ENCODE results near the gene TF. TPM values are rescaled to one million over a fixed set of nuclear protein-coding genes. Genes with fewer than 3 reads are reported as not detected.

Gene TF
- total and polyA plus RNA-seq, 4 donors = 0.75 to 7.4 (median 1.6) TPM

- DNase-seq = no peak
- H3K36me3 ChIP-seq (ENCODE audit: control insufficient read depth in 1 of 2, insufficient read depth in 2 of 2, low read length in 1 of 2) = no peaks in the 10 kb centered on the region
- 92 to 96% methylated on average over 5 of the region's 5 CpGs for WGBS, 2 donors
Observed at GRCh38 chr3:133833267-133833666, 87.1 kb downstream of the TF start.

GRCh38 chr3:133833880-133834620, 87.9 kb downstream of the TF start:
- 91 to 95% methylated on average over 13 of the region's 13 CpGs for WGBS, 2 donors
- no peaks in the 10 kb centered on the region for H3K36me3 ChIP-seq (ENCODE audit: control insufficient read depth in 1 of 2, insufficient read depth in 2 of 2, low read length in 1 of 2)
- H3K4me1 ChIP-seq (ENCODE audit: control insufficient read depth in 1 of 2, insufficient read depth in 2 of 2, low read length in 2 of 2) = no peaks in the 10 kb centered on the region
- ATAC-seq (ENCODE audit: low FRiP score) (no peak), DNase-seq (no peak)
- H3K4me3 ChIP-seq (ENCODE audit: low read length in 2 of 2) = no peak overlapping the region
- intact Hi-C loops (cut with DNase I) = no loop called here
- H3K27ac ChIP-seq (ENCODE audit: low read depth in 1 of 2, low read length in 2 of 2) = no peak overlapping the region
- no peaks in the 10 kb centered on the region for H3K27me3 ChIP-seq (ENCODE audit: control insufficient read depth in 1 of 2, insufficient read depth in 2 of 2, low read length in 1 of 2)
- no peaks in the 10 kb centered on the region for H3K9me3 ChIP-seq (ENCODE audit: control insufficient read depth, low read length)

More at GRCh38 chr3:133833267-133833666, 87.1 kb downstream of the TF start:
- intact Hi-C loops (cut with DNase I) = no loop called here
- Histone ChIP-seq H3K9me3 (ENCODE audit: control insufficient read depth, low read length) (no peaks in the 10 kb centered on the region), H3K27me3 (ENCODE audit: control insufficient read depth in 1 of 2, insufficient read depth in 2 of 2, low read length in 1 of 2) (no peaks in the 10 kb centered on the region), H3K27ac (ENCODE audit: low read depth in 1 of 2, low read length in 2 of 2) (no peak overlapping the region), H3K4me1 (ENCODE audit: control insufficient read depth in 1 of 2, insufficient read depth in 2 of 2, low read length in 2 of 2) (no peaks in the 10 kb centered on the region), H3K4me3 (ENCODE audit: low read length in 2 of 2) (no peak overlapping the region)
- no peak for ATAC-seq (ENCODE audit: low FRiP score)

- intact Hi-C loops (cut with DNase I) = no loop called here
- H3K4me1 ChIP-seq (ENCODE audit: control insufficient read depth in 1 of 2, insufficient read depth in 2 of 2, low read length in 2 of 2) = no peaks in the 10 kb centered on the region
- no peaks in the 10 kb centered on the region for H3K36me3 ChIP-seq (ENCODE audit: control insufficient read depth in 1 of 2, insufficient read depth in 2 of 2, low read length in 1 of 2)
- ATAC-seq (ENCODE audit: low FRiP score) = no peak
- WGBS, 2 donors = 92 to 95% methylated on average over 14 of the region's 14 CpGs
- no peaks in the 10 kb centered on the region for H3K9me3 ChIP-seq (ENCODE audit: control insufficient read depth, low read length)
- no peaks in the 10 kb centered on the region for H3K27me3 ChIP-seq (ENCODE audit: control insufficient read depth in 1 of 2, insufficient read depth in 2 of 2, low read length in 1 of 2)
- no peak overlapping the region for H3K27ac ChIP-seq (ENCODE audit: low read depth in 1 of 2, low read length in 2 of 2)
- no peak for DNase-seq
- H3K4me3 ChIP-seq (ENCODE audit: low read length in 2 of 2) = no peak overlapping the region
Observed at GRCh38 chr3:133834621-133835417, 88.6 kb downstream of the TF start.

GRCh38 chr3:133835418-133835743, 89.2 kb downstream of the TF start:
- Histone ChIP-seq H3K27ac (ENCODE audit: low read depth in 1 of 2, low read length in 2 of 2) (no peak overlapping the region), H3K4me3 (ENCODE audit: low read length in 2 of 2) (no peak overlapping the region), H3K36me3 (ENCODE audit: control insufficient read depth in 1 of 2, insufficient read depth in 2 of 2, low read length in 1 of 2) (no peaks in the 10 kb centered on the region), H3K4me1 (ENCODE audit: control insufficient read depth in 1 of 2, insufficient read depth in 2 of 2, low read length in 2 of 2) (no peaks in the 10 kb centered on the region), H3K27me3 (ENCODE audit: control insufficient read depth in 1 of 2, insufficient read depth in 2 of 2, low read length in 1 of 2) (no peaks in the 10 kb centered on the region), H3K9me3 (ENCODE audit: control insufficient read depth, low read length) (no peaks in the 10 kb centered on the region)
- 94 to 95% methylated on average over 3 of the region's 3 CpGs for WGBS, 2 donors
- DNase-seq (no peak), ATAC-seq (ENCODE audit: low FRiP score) (no peak)
- intact Hi-C loops (cut with DNase I) = no loop called here

- WGBS, 2 donors = 82 to 87% methylated on average over 4 of the region's 4 CpGs
- H3K36me3 ChIP-seq (ENCODE audit: control insufficient read depth in 1 of 2, insufficient read depth in 2 of 2, low read length in 1 of 2) = no peaks in the 10 kb centered on the region
Observed at GRCh38 chr3:133835961-133836360, 89.8 kb downstream of the TF start.

GRCh38 chr3:133836497-133837158, 90.4 kb downstream of the TF start:
- Histone ChIP-seq H3K4me3 (ENCODE audit: low read length in 2 of 2) (no peak overlapping the region), H3K27ac (ENCODE audit: low read depth in 1 of 2, low read length in 2 of 2) (no peak overlapping the region), H3K9me3 (ENCODE audit: control insufficient read depth, low read length) (no peaks in the 10 kb centered on the region), H3K27me3 (ENCODE audit: control insufficient read depth in 1 of 2, insufficient read depth in 2 of 2, low read length in 1 of 2) (no peaks in the 10 kb centered on the region), H3K4me1 (ENCODE audit: control insufficient read depth in 1 of 2, insufficient read depth in 2 of 2, low read length in 2 of 2) (no peaks in the 10 kb centered on the region), H3K36me3 (ENCODE audit: control insufficient read depth in 1 of 2, insufficient read depth in 2 of 2, low read length in 1 of 2) (no peaks in the 10 kb centered on the region)
- ATAC-seq (ENCODE audit: low FRiP score) (no peak), DNase-seq (no peak)
- intact Hi-C loops (cut with DNase I) = no loop called here
- 89 to 93% methylated on average over 6 of the region's 6 CpGs for WGBS, 2 donors

More at GRCh38 chr3:133835961-133836360, 89.8 kb downstream of the TF start:
- H3K27me3 ChIP-seq (ENCODE audit: control insufficient read depth in 1 of 2, insufficient read depth in 2 of 2, low read length in 1 of 2) = no peaks in the 10 kb centered on the region
- intact Hi-C loops (cut with DNase I) = no loop called here
- no peak for ATAC-seq (ENCODE audit: low FRiP score)
- H3K9me3 ChIP-seq (ENCODE audit: control insufficient read depth, low read length) = no peaks in the 10 kb centered on the region
- no peak overlapping the region for H3K27ac ChIP-seq (ENCODE audit: low read depth in 1 of 2, low read length in 2 of 2)
- H3K4me3 ChIP-seq (ENCODE audit: low read length in 2 of 2) = no peak overlapping the region
- DNase-seq = no peak
- H3K4me1 ChIP-seq (ENCODE audit: control insufficient read depth in 1 of 2, insufficient read depth in 2 of 2, low read length in 2 of 2) = no peaks in the 10 kb centered on the region

GRCh38 chr3:133837487-133838295, 91.5 kb downstream of the TF start:
- ATAC-seq (ENCODE audit: low FRiP score) (no peak), DNase-seq (no peak)
- Histone ChIP-seq H3K27ac (ENCODE audit: low read depth in 1 of 2, low read length in 2 of 2) (no peak overlapping the region), H3K36me3 (ENCODE audit: control insufficient read depth in 1 of 2, insufficient read depth in 2 of 2, low read length in 1 of 2) (no peaks in the 10 kb centered on the region), H3K4me1 (ENCODE audit: control insufficient read depth in 1 of 2, insufficient read depth in 2 of 2, low read length in 2 of 2) (no peaks in the 10 kb centered on the region), H3K9me3 (ENCODE audit: control insufficient read depth, low read length) (no peaks in the 10 kb centered on the region), H3K27me3 (ENCODE audit: control insufficient read depth in 1 of 2, insufficient read depth in 2 of 2, low read length in 1 of 2) (no peaks in the 10 kb centered on the region), H3K4me3 (ENCODE audit: low read length in 2 of 2) (no peak overlapping the region)
- 94% methylated on average over 22 of the region's 22 CpGs for WGBS, 2 donors
- intact Hi-C loops (cut with DNase I) = no loop called here

- intact Hi-C loops (cut with DNase I) = no loop called here
- H3K27ac ChIP-seq (ENCODE audit: low read depth in 1 of 2, low read length in 2 of 2) = no peak overlapping the region
Observed at GRCh38 chr3:133838296-133838789, 92.2 kb downstream of the TF start.

More at GRCh38 chr3:133838296-133838789, 92.2 kb downstream of the TF start:
- H3K9me3 ChIP-seq (ENCODE audit: control insufficient read depth, low read length) = no peaks in the 10 kb centered on the region
- H3K4me3 ChIP-seq (ENCODE audit: low read length in 2 of 2) = no peak overlapping the region
- no peaks in the 10 kb centered on the region for H3K36me3 ChIP-seq (ENCODE audit: control insufficient read depth in 1 of 2, insufficient read depth in 2 of 2, low read length in 1 of 2)
- 91 to 92% methylated on average over 4 of the region's 4 CpGs for WGBS, 2 donors
- ATAC-seq (ENCODE audit: low FRiP score) (no peak), DNase-seq (no peak)
- no peaks in the 10 kb centered on the region for H3K4me1 ChIP-seq (ENCODE audit: control insufficient read depth in 1 of 2, insufficient read depth in 2 of 2, low read length in 2 of 2)
- no peaks in the 10 kb centered on the region for H3K27me3 ChIP-seq (ENCODE audit: control insufficient read depth in 1 of 2, insufficient read depth in 2 of 2, low read length in 1 of 2)
